ENCODE measurements around the gene BLOC1S3.

- no peak for TF ChIP-seq SIN3A (IDR thresholded peaks at IDR 0.05; ENCODE audit: borderline replicate concordance, insufficient read depth, low read length)
- TF ChIP-seq POLR2AphosphoS5 (IDR thresholded peaks at IDR 0.05; ENCODE audit: low read depth, low read length): no peak
- TF ChIP-seq, protein P1, sequence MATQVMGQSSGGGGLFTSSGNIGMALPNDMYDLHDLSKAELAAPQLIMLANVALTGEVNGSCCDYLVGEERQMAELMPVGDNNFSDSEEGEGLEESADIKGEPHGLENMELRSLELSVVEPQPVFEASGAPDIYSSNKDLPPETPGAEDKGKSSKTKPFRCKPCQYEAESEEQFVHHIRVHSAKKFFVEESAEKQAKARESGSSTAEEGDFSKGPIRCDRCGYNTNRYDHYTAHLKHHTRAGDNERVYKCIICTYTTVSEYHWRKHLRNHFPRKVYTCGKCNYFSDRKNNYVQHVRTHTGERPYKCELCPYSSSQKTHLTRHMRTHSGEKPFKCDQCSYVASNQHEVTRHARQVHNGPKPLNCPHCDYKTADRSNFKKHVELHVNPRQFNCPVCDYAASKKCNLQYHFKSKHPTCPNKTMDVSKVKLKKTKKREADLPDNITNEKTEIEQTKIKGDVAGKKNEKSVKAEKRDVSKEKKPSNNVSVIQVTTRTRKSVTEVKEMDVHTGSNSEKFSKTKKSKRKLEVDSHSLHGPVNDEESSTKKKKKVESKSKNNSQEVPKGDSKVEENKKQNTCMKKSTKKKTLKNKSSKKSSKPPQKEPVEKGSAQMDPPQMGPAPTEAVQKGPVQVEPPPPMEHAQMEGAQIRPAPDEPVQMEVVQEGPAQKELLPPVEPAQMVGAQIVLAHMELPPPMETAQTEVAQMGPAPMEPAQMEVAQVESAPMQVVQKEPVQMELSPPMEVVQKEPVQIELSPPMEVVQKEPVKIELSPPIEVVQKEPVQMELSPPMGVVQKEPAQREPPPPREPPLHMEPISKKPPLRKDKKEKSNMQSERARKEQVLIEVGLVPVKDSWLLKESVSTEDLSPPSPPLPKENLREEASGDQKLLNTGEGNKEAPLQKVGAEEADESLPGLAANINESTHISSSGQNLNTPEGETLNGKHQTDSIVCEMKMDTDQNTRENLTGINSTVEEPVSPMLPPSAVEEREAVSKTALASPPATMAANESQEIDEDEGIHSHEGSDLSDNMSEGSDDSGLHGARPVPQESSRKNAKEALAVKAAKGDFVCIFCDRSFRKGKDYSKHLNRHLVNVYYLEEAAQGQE (IDR thresholded peaks at IDR 0.05; ENCODE audit: insufficient read depth in 1 of 2, low read depth in 2 of 2, low read length in 2 of 2): no peak
- no peak for TF ChIP-seq TAF1 (IDR thresholded peaks at IDR 0.05; ENCODE audit: borderline replicate concordance, insufficient read depth, low read length)
Observed at GRCh38 chr19:45138303-45138751, 40.3 kb upstream of the BLOC1S3 start.
